Measurements from ENCODE around the gene ATP10A.
"Not testable (repeated sequence)": the region's sequence is repeated elsewhere in the genome, so short reads cannot be mapped to it uniquely, and the experiment has no call there.

DNA sequence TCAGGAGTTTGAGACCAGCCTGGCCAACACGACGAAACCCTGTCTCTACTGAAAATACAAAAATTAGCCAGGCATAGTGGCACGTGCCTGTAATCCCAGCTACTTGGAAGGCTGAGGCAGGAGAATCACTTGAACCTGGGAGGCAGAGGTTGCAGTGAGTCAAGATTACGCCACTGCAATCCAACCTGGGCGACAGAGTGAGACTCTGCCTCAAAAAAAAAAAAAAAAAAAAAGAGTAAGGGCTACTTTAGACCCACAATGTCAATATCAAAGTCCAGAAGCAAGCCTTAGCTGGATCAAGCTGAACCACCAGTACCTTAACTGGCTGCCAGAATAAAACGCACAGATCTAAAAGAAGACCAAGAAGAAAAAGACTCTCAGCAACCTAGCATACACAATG, 17.8 kb upstream of the ATP10A start:
- TF ChIP-seq POLR2A (IDR thresholded peaks at IDR 0.05; ENCODE audit: low read length); GATA1 (IDR thresholded peaks at IDR 0.05; ENCODE audit: low read depth, low read length): not testable (repeated sequence)

Data from erythroblast (primary cell).